ENCODE results near the gene LLGL2. TPM values are rescaled to one million over a fixed set of nuclear protein-coding genes. Genes with fewer than 3 reads are reported as not detected.

Gene LLGL2
- total and polyA plus RNA-seq, 2 donors (not counting 1 experiment from before 2014, with no cell fraction given), result 40.6 to 52.0 TPM

DNA sequence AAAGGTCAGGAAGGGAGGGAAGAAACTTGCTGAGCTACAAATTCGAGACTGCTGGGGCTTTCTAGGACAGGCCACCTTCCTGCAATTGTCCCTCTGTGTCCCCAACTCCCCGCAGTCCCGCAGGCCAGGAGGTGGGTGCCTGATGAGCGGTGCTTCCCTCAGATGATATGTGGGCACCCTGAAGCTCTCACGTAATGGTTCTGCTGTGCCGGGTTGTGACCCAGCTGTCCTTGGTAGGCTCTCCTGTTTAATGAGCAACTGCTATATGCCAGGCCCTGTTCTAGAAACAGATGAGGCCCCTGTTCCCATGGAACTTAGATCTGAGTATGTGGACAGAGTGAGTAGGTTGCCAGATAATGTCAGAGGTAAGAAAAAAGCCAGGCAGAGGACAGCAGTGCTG lies 40.1 kb downstream of the LLGL2 start:
- H3K27ac Mint-ChIP-seq, result no peak overlapping the region

DNA sequence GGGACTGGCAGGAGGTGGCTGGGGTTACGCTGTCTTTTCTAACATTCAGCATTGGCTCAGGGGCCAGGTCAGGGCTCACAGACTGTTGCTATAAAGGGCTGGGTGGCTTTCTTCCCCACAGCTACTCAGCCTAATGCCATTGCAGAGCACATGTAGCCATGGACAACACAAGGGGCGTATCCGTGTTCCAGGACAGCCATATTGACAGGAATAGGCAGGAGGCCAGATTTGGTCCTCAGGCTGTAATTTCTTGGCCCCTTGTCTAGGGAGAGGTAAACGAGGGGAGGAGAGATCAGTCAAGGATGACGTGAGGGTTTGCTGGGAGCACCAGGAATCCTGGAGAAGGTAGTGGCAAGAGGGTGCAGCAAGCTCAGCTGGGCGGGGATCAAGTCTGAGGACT lies 40.9 kb downstream of the LLGL2 start:
- peak overlapping the region; percentile 47 for H3K4me2 ChIP-seq (replicated peaks; ENCODE audit: low read depth, low read length, poor library complexity, severe bottlenecking)
- CTCF ChIA-PET, result interaction anchor here (2.5 kb wide), 1 partner anchor 22 kb away, joined by 8 read pairs; the partner anchor contains the start of gene MYO15B

More for the DNA sequence above, 40.1 kb downstream of the LLGL2 start:
- no peaks in the 10 kb centered on the region for H3K9me3 ChIP-seq (ENCODE audit: control extremely low read depth in 1 of 3, control insufficient read depth in 2 of 3, insufficient read depth in 1 of 3, low read length in 2 of 3)
- intact Hi-C loops (cut with micrococcal nuclease), result loop anchor here (1.0 kb wide), 1 partner anchor 40 kb away; the partner anchor contains the start of gene LLGL2
- peaks cover 0 to 9% of the 10 kb centered on the region in 2 experiments for H3K36me3 ChIP-seq (replicated peaks in 1 of 2; ENCODE audit: control extremely low read depth in 1 of 2, control insufficient read depth in 1 of 2, extremely low read depth in 1 of 2, insufficient read depth in 2 of 2, low read length in 1 of 2)
- H3K4me1 ChIP-seq (ENCODE audit: control insufficient read depth in 2 of 2, insufficient read depth in 2 of 2, low read length in 2 of 2), result peaks cover 13 to 19% of the 10 kb centered on the region in 2 donors
- H3K9ac ChIP-seq (ENCODE audit: low read length), result no peak overlapping the region
- TF ChIP-seq, protein P1, sequence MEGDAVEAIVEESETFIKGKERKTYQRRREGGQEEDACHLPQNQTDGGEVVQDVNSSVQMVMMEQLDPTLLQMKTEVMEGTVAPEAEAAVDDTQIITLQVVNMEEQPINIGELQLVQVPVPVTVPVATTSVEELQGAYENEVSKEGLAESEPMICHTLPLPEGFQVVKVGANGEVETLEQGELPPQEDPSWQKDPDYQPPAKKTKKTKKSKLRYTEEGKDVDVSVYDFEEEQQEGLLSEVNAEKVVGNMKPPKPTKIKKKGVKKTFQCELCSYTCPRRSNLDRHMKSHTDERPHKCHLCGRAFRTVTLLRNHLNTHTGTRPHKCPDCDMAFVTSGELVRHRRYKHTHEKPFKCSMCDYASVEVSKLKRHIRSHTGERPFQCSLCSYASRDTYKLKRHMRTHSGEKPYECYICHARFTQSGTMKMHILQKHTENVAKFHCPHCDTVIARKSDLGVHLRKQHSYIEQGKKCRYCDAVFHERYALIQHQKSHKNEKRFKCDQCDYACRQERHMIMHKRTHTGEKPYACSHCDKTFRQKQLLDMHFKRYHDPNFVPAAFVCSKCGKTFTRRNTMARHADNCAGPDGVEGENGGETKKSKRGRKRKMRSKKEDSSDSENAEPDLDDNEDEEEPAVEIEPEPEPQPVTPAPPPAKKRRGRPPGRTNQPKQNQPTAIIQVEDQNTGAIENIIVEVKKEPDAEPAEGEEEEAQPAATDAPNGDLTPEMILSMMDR (IDR thresholded peaks at IDR 0.05), result no peak
- TF ChIP-seq EZH2 (IDR thresholded peaks at IDR 0.05; ENCODE audit: borderline replicate concordance, insufficient read depth, low read depth, low read length, poor library complexity, severe bottlenecking), result no peak
- H3K4me1 Mint-ChIP-seq, result peaks cover 20% of the 10 kb centered on the region
- no peak overlapping the region for H3K4me3 Mint-ChIP-seq
- no peaks in the 10 kb centered on the region for H3K27me3 Mint-ChIP-seq
- DNase-seq (no peak), ATAC-seq (ENCODE audit: low read depth) (no peak)
- 94% methylated on average over 6 of the region's 6 CpGs for WGBS (ENCODE audit: insufficient coverage)
- ChIA-PET CTCF (no interaction called here), POLR2A (no interaction called here)
- H3K9me3 Mint-ChIP-seq (ENCODE audit: insufficient read depth), result no peaks in the 10 kb centered on the region
- no peaks in the 10 kb centered on the region for H3K79me2 ChIP-seq (ENCODE audit: control insufficient read depth, insufficient read depth, low read length)
- H4K20me1 ChIP-seq (ENCODE audit: control insufficient read depth, insufficient read depth, low read length, poor library complexity, severe bottlenecking), result no peaks in the 10 kb centered on the region
- H2AFZ ChIP-seq (ENCODE audit: insufficient read depth, low read depth, low read length, poor library complexity, severe bottlenecking), result no peak overlapping the region
- H3K27ac ChIP-seq (ENCODE audit: low read length in 2 of 2), result no peak overlapping the region
- no peak overlapping the region for H3K4me3 ChIP-seq (ENCODE audit: control extremely low read depth in 1 of 5, extremely low read depth in 1 of 5, insufficient read depth in 1 of 5, low read depth in 2 of 5, low read length in 4 of 5)
- no peak overlapping the region for H3K4me2 ChIP-seq (replicated peaks; ENCODE audit: low read depth, low read length, poor library complexity, severe bottlenecking)
- no peaks in the 10 kb centered on the region for H3K27me3 ChIP-seq (replicated peaks in 1 of 4; ENCODE audit: control extremely low read depth in 1 of 4, control insufficient read depth in 3 of 4, insufficient read depth in 4 of 4, low read length in 3 of 4)

More for the DNA sequence above, 40.9 kb downstream of the LLGL2 start:
- Histone ChIP-seq H3K36me3 (replicated peaks in 1 of 2; ENCODE audit: control extremely low read depth in 1 of 2, control insufficient read depth in 1 of 2, extremely low read depth in 1 of 2, insufficient read depth in 2 of 2, low read length in 1 of 2) (peaks cover 0 to 9% of the 10 kb centered on the region in 2 experiments), H3K9ac (ENCODE audit: low read length) (no peak overlapping the region), H3K9me3 (ENCODE audit: control extremely low read depth in 1 of 3, control insufficient read depth in 2 of 3, insufficient read depth in 1 of 3, low read length in 2 of 3) (no peaks in the 10 kb centered on the region), H3K79me2 (ENCODE audit: control insufficient read depth, insufficient read depth, low read length) (no peaks in the 10 kb centered on the region), H3K4me1 (ENCODE audit: control insufficient read depth in 2 of 2, insufficient read depth in 2 of 2, low read length in 2 of 2) (peaks cover 21 to 27% of the 10 kb centered on the region in 2 donors), H3K4me3 (ENCODE audit: control extremely low read depth in 1 of 5, extremely low read depth in 1 of 5, insufficient read depth in 1 of 5, low read depth in 2 of 5, low read length in 4 of 5) (no peak overlapping the region), H3K27me3 (replicated peaks in 1 of 4; ENCODE audit: control extremely low read depth in 1 of 4, control insufficient read depth in 3 of 4, insufficient read depth in 4 of 4, low read length in 3 of 4) (no peaks in the 10 kb centered on the region), H3K27ac (ENCODE audit: low read length in 2 of 2) (no peak overlapping the region), H4K20me1 (ENCODE audit: control insufficient read depth, insufficient read depth, low read length, poor library complexity, severe bottlenecking) (no peaks in the 10 kb centered on the region), H2AFZ (ENCODE audit: insufficient read depth, low read depth, low read length, poor library complexity, severe bottlenecking) (no peak overlapping the region)
- intact Hi-C loops (cut with micrococcal nuclease), result loop anchor here (1.0 kb wide), 1 partner anchor 41 kb away; the partner anchor contains the start of gene LLGL2
- ATAC-seq (ENCODE audit: low read depth), result no peak
- Mint-ChIP-seq H3K4me1 (peaks cover 28% of the 10 kb centered on the region), H3K27ac (peak overlapping the region; percentile 72), H3K9me3 (ENCODE audit: insufficient read depth) (no peaks in the 10 kb centered on the region), H3K27me3 (no peaks in the 10 kb centered on the region), H3K4me3 (peak overlapping the region; percentile 42)
- POLR2A ChIA-PET, result no interaction called here
- WGBS (ENCODE audit: insufficient coverage), result 86% methylated on average over 5 of the region's 6 CpGs
- DNase-seq, result no peak
- TF ChIP-seq, protein P1 (IDR thresholded peaks at IDR 0.05), result no peak
- no peak for TF ChIP-seq EZH2 (IDR thresholded peaks at IDR 0.05; ENCODE audit: borderline replicate concordance, insufficient read depth, low read depth, low read length, poor library complexity, severe bottlenecking)
